Activated T-helper 1 cell treated with anti-CD3 and anti-CD28 coated beads, Interleukin-2, amount 50 U/mL, for 16 hours (primary cell): Measurements from ENCODE around the gene TSR2.

Experiments
- DNase-seq, 2 donors: peaks; one replicate each; pipeline ENCODE4 v3.0.0-alpha.2; 2020; ENCODE audit warnings: low read depth in 1 of 2, low spot score in 1 of 2

The TSR2 gene

GRCh38 chrX:54439960-54440871, at the start of gene TSR2:
TSR2 (plus strand) TSS chrX:54440404; CDS start chrX:54440422, 18 bp downstream.
- DNase-seq = peak; percentile 47 to 59

GRCh38 chrX:54397113-54397512, 43.1 kb upstream of the TSR2 start:
- DNase-seq = no peak

- no peak for DNase-seq
Observed at GRCh38 chrX:54407266-54407665, 32.9 kb upstream of the TSR2 start.

- DNase-seq = no peak
Observed at GRCh38 chrX:54411732-54412131, 28.5 kb upstream of the TSR2 start.

GRCh38 chrX:54413753-54414152, 26.5 kb upstream of the TSR2 start:
- DNase-seq = no peak

GRCh38 chrX:54415534-54416350, 24.5 kb upstream of the TSR2 start:
- no peak for DNase-seq

GRCh38 chrX:54416965-54417364, 23.2 kb upstream of the TSR2 start:
- no peak for DNase-seq

- DNase-seq = no peak
Observed at GRCh38 chrX:54419559-54420302, 20.5 kb upstream of the TSR2 start.

GRCh38 chrX:54422168-54422567, 18.0 kb upstream of the TSR2 start:
- DNase-seq = no peak

- no peak for DNase-seq
Observed at GRCh38 chrX:54423161-54423888, 16.9 kb upstream of the TSR2 start.

- DNase-seq = no peak
Observed at GRCh38 chrX:54427837-54428424, 12.3 kb upstream of the TSR2 start.

- no peak for DNase-seq
Observed at GRCh38 chrX:54430519-54430918, 9.7 kb upstream of the TSR2 start.

- no peak for DNase-seq
Observed at GRCh38 chrX:54435121-54435520, 5.1 kb upstream of the TSR2 start.

- DNase-seq = no peak
Observed at GRCh38 chrX:54442790-54443189, 2.6 kb downstream of the TSR2 start.

GRCh38 chrX:54444752-54445151, 4.5 kb downstream of the TSR2 start:
- no peak for DNase-seq

- no peak for DNase-seq
Observed at GRCh38 chrX:54446084-54446483, 5.9 kb downstream of the TSR2 start.

- no peak for DNase-seq
Observed at GRCh38 chrX:54447461-54447860, 7.3 kb downstream of the TSR2 start.

- DNase-seq = no peak
Observed at GRCh38 chrX:54449929-54450328, 9.7 kb downstream of the TSR2 start.

GRCh38 chrX:54452920-54453319, 12.7 kb downstream of the TSR2 start:
- no peak for DNase-seq

- no peak for DNase-seq
Observed at GRCh38 chrX:54470054-54470760, 30.0 kb downstream of the TSR2 start.
